HG02884 (cell line): ENCODE measurements around the gene SDC1.

Experiments used
- ATAC-seq: cut with Tn5 transposase; IDR thresholded peaks from one replicate; pipeline ENCODE4 v1.9.1; 2021; ENCODE audit warnings: mild to moderate bottlenecking, moderate library complexity; ENCODE audit not compliant: unreplicated experiment

The SDC1 gene

DNA sequence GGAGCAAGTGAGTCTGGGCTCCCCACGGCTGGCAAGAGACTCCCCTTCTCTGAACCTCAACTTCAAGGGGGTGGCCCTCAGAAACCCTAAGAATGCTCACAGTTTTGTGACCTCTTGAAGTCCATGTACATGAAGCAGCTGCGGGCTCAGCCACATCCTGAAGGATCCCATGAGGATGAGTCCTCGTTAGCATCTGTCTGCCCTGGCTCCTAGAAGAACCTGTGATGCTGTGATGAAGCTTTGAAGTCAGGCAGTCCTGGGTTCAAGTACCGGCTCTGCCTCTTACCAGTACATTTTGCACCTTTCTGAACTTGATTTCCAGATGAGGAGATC lies 38.1 kb downstream of the SDC1 start:
- ATAC-seq = no peak

DNA sequence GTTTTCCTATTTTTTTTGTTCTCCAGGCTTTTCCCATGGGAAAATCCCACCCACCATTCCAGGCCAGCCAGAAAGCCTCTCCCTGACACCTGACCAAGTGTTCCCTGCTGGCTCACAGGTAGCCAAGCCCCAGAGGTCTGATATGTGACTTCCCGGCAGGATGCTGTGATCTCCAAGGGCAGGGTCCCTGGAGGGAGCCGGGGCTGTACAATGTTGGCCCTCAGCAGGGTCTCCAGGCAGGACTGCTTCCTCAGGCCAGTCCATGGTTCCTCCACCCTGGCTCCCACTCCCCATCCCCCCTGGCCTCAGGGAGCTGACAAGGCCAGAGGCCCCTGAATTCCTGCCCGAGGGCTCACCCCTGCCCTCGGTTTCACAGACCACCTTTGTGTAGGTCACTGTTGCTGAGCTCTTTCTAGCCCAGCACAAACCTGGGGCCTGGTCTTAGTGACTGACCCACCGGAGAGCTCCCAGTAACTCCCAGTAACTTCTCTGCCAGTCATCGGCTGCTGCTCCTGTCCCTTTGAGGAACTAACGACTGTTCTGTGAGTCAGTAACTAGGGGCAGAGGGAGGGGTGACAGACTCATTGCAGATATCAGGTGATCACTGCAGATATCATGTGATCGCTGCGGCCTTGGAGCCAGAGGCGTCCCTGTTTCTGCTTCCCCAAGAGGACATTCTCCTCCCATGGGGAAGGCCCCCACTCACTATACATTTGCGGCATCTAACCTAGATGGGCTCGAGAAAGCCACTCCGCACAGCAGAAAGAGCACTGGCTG lies 38.7 kb downstream of the SDC1 start:
- no peak for ATAC-seq

DNA sequence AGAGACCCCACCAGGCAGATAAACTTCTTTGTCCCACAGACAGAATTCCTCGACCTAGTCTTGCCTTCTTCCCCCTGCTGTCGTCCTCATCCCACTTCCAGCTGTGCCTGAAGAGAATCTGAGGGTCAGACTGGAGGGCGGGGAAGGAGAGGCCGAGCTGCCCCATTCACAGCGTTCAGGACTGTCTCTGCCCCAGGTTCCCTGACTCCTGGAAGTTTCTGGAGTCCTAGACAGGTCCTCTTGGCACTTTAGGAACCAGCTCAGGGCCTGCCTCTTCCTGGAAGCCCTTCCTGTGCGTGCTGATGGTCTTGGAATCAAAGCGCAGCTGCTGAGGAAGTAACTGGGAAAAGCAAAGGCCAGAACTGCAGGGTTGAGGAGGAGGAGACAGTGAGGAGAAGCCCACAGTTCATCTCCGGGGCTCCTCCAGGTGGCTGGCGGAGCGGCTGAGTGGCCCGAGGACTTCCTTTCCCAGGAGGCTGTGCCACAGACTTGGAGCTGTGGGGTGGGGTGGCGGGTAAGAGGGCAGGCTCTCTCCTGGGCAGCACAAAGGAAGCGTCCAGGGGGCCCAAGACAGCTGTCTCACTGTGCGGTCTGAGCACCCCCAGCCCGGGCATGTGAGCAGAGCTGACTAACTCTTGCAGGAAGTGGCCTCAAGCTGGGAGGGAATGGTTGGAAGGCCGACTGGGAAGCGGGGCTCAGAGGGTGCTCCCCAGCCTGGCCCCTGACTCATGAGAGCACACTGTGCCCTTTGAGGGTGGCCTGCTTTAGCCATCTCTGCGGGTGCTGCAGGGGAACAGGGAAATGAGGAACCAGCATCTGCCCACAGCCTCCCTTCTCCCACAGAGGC lies 39.5 kb downstream of the SDC1 start:
- no peak for ATAC-seq

DNA sequence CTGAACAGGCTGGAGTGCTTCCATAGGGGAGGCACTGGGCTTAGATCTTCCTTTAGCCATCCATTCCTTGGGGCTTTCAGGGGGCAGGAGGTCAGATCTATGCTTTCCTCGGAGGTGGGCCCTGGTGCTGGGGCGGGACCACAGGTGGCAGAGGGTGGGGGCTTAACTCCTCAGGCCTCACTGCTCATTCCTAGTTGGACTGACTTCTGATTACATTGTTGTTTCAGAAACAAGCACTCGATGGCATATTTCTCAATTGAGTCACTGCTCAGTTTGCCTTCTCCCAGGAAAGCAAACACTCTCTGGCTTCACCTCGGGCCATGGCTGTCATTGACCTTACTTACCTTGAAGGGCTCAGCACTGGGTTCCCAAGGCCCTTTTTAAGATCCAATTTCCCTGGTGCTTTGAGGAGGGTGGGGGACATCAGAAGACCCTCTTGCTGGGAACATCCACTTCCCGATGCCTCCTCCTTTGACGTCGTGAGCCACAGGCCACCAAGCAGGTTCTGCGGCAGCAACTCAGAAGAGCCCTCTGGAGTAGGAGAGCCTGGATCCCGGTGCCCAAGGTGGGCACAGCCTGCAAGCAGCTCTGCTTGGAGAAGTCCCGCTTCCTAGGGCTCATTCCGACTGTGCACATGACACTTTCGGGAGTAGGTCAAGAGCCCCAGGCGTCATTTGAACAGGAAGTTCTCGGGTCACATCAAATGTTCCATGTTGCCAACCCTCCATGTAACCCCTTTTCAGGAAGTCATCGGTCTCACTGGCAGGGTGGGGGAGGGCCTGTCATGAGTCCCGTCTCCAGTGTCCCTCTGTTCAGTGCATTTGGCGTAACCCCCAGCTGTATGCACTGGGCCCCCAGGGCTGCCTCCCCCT lies 40.6 kb downstream of the SDC1 start:
- no peak for ATAC-seq

DNA sequence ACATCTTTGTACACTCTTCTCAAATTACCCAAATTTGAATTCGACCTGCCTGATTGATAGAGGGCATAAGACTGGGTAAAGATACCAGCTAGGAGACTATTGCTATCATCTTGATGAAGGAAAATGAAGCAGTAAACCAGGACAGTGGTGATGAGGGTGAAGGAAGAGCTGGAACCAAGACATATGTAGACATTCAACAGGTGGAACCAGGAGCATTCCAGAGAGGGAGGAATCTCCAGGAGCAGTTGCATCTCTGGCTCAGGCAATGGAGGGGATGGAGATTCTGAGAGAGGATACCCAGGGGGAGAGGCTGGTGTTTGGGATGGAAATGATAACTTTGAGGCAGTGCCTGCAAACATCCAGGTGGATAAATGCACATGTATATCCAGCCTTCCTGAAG lies 41.6 kb downstream of the SDC1 start:
- no peak for ATAC-seq

DNA sequence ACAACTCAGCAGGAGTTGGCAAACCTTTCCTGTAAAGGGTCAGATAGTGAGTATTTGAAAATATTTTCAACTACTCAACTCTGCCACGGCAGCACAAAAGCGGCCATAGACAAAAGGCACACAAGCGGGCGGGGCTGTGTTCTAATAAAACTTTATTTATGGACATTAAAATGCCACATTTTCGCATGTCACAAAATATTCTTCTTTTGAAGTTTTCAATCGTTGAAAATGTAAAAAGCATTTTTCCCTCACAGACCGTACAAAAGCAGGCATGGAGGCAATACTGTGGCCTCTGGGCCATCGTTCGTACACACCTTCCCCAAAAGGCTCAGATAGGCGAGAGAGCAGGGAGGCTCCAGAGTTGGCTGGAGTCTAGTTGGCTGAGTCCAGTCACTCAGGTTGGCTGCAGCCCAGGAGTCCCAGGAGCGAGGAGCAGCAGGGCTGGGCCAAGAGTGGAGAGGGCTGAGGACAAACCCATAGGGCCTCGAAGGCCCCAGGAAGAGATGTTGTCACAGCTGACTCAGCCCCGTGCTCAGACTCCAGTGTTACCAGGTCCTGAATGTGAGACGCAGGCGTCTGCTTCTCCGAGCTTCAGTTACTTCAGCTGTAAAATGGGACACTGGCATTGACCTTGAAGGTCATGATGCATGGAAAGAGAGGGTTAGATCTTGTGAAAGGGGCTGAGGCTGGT lies 42.5 kb downstream of the SDC1 start:
- ATAC-seq = no peak

DNA sequence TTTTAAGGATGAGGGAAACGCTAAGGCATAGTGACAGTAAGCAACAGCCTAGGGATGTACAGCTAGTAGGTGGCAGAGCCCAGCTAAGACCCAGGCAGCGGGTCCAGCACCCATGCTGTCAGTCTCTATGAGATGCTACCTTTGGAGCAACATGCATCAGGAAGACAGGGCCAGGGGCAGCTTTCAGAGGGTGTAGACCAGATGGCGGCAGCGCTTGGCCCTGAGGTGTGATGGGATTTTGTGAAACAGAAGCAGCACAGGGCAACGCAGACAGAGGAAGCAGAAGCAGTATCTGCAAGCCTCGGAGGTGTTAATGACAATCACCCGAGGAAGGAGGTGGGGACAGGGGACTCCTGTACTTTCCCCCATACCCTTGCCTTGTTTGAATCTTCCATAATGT lies 43.2 kb downstream of the SDC1 start:
- ATAC-seq = no peak

DNA sequence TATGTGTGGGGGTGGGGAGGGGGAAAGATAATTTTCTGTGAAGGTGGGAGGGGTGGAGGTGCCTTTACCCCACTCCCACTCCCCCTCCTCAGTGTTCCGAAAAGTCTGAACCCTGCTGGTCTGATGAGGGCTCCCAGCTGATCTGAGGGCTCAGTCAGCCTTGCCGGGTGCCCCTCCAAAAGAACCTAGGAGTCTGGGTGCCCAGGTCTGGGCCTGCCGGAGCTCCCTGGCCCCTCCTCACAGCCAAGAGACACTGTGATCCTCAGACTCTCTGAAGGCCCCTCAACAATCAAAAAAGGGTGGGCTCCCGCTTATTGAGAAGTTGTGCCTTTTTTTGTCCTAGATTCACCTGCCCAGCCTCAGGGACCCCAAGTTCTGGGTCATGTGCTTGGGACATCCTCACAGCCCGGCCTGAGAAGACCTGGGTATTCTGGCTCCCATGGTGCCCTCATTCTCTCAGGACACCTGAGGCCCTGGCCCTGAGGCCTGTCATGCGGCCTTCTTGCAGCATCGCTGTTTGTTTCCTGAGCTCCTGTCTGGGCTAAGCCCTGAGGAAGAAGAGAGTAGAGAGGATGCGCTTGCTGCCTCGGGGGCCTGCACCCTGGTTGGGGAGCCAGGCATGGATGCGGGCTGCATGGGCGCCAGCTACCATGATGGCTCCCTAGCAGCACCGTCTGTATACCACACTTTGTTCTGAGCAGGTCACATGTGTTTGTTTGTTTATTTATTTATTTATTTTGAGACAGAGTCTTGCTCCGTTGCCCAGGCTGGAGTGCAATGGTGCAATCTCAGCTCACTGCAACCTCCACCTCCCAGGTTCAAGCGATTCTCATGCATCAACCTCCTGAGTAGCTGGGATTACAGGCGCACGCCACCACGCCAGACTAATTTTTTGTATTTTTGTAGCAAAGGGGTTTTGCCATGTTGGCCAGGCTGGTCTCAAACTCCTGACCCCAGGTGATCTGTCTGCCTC lies 44.0 kb downstream of the SDC1 start:
- ATAC-seq = no peak

DNA sequence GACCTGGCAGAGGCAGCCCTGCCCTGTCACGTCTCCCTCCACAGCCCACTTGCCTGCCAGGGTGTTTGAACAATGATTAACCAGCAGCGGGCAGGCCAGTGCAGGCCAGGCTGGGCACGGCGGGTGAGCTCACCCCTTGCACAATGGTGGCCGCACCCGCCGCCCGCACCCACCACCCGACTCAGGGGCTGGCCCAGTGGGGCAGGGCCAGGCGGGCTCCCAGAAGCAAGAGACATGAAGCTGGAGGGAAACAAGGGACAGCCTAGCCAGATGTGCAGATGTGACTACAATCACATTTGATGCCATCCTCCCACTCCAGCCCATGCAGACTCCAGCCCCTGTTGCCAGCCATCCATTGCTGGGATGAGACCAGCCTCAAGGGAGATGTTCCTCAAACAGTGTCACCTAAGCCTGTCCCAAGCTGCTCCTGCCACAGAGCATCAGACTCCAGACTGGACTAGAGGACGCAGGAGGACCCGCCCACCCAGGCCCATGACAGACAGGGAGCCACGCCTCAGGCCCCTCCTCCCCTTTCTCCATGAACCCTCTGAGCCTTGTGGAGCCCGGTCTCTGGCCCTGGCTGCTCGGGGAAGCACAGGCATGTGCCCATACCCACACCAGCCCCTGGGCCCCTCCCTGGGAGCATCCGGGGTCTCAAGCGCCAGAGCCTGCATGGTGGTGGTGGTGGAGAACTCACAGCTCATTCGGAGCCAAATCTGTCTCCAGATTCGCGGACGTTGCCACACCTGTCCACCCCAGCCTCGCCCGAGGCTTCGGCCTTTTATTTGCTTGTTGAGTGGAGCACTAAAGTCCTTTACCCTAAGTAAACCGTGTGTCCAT lies 45.0 kb downstream of the SDC1 start:
- ATAC-seq = no peak

DNA sequence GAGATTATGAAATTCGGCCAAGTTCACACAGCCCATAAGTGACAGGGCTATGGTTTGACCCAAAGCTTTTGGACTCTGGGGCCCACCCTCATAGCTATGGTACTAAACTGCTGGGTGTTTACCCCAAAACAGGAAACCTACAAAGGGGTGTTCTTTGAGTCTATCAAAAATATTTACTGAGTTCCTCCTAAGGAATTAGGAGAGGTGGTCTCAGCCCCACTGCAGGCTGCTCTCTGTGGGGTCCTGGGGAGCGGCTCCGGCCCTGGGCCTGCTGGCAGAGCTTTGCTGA lies 45.5 kb downstream of the SDC1 start:
- no peak for ATAC-seq

DNA sequence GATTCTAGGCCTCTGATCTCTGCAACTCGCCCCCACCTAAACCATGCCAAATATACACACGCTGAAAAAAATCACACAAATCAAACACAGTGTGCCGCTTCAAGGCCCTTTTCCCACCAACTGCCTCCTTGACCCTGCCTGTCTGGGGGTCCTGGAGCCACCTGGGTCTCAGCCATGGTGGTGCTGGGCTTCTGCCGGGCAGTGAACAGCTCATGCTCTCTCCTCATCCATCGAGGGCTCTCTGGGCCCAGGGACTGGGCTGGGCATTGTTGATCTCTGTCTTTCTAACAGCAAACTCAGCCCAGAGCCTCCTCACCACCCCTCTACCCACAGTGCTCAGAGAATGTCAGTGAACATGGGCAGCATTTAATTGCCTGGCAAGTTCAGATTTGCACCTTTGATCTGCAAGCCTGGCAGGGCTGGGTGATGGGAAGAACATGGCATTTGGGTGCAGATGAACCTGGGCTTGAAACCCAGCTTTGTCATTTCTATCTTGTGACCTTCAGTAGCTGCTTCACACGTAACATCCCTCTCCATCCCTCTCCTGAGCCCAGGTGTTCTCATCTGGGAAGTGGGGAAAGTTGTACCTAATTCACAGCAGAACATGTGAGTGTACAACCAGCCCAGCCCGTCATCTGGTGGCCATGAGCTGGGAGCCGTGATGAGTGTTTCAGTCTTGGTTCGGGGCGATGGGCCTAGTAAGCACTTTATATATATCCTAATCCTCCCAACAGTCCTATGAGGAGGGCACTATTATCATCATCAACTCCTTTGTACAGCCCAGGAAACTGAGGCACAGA lies 46.1 kb downstream of the SDC1 start:
- no peak for ATAC-seq

DNA sequence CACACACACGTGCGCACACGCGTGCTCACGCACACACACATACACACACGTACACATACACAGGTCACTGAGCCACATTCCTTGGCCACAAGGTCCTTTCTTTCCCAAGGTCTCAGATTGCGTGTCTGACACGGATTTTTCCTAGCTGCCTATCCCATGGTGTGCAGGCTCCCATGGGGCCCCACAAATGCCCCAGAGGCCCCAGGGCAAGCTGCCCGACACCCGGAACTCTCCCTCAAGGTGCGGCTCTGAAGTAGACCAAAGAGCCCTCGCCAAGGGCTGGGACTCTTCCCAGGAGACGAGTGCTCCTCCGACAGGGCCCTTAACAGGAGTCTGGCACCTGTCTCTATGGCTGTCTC lies 46.7 kb downstream of the SDC1 start:
- no peak for ATAC-seq

DNA sequence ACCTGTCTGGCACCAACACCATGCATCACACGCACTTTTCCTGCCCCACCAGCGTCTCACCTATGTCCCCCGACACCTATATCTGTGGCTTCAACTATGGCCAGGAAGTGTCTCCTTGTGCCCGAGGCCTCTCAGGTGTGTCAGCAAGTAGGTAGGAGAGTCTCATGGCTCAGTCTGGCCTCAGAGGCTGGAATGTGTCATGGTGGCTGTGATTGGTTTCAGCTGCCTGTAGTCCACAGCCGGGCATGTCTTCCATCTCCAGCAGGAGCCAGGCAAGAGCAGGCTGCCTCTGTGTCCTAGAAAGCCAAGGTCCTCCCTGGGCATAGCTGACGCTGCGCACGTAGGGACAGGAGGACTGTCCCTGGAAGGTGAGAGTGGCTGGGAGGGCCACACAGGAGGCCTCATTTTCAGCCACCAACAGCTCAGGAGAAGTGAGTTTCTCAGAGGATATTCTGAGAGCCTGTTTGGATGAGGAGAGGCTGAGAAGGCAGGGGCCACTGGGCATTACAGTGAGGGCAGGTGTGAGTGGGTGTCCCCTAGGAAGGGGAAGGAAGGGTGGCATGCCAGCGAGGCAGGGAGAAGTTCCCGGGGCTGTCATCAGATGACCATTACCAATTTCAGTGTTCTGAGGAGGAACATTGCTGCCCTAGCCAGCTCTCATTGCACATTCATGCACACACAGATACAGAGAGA lies 47.2 kb downstream of the SDC1 start:
- no peak for ATAC-seq

DNA sequence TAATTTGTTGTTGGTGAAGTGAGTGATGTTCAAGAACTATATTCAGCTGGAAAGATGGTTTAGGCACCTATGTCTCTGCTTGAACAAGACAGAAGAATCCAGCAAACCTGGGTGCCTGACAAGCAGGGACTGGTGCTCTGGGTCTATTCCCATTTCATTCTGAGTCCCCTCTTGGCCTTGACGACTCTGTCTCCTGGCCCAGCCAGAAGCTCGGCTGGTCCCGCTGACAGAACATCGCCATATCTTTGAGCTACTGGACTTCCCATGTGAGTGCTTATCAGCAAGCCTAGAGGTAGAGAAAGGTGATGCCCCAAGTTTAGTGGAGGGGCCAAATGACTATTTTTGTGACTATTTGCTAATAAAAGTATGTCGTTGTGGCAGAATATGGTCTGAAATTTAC lies 48.2 kb downstream of the SDC1 start:
- ATAC-seq = no peak

DNA sequence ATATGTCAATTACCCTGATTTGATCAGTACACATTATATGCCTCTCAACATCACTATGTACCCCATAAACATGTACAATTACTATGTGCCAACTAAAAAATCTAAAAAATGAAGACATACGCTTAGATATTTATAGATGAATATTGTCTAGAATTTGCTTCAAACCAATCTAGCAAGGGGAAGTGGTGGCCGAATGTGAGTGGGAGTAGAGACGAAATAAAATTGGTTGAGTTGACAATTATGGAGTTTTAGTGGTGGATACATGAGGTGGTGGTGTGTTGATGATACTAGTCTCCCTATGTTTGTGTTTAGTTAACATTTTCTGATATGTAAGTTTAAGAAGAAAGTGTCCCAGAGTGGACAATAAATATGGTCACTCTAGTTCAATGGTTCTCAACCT lies 49.0 kb downstream of the SDC1 start:
- no peak for ATAC-seq

DNA sequence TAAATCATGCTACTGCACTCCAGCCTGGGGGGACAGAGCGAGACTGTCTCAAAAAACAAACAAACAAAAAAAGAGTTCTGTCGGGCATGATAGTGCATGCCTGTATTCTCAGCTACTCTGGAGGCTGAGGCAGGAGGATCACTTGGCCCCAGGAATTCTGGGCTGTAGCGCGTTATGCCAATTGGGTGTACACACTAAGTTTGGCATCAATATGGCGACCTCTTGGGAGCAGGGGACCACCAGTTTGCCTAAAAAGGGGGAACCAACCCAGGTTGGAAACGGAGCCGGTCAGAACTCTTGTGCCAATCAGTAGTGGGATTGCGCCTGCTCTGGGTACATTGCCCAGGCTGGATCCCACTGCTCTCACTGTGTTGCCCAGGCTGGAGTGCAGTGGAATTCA lies 49.7 kb downstream of the SDC1 start:
- no peak for ATAC-seq

DNA sequence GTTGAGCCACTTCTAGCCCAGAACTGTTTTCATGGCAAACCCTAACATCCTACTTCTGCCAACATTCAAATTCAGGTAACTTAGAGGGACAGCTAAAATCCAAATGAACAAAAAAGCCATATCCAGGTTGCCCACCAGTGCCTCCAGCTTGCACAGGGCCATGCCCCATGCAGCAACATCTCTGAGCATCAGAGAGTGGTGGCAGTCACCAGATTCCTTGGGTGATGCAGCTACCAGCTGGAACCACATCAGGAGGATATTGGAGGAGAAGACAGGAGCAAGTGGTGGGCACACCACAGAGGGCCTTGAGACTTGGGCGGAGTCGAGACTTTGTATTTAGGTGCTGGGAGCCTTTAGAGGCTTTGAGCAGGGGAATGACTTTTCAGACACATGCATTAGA lies 50.5 kb downstream of the SDC1 start:
- no peak for ATAC-seq
